ENCODE measurements around the gene MLYCD.

Gene MLYCD

DNA sequence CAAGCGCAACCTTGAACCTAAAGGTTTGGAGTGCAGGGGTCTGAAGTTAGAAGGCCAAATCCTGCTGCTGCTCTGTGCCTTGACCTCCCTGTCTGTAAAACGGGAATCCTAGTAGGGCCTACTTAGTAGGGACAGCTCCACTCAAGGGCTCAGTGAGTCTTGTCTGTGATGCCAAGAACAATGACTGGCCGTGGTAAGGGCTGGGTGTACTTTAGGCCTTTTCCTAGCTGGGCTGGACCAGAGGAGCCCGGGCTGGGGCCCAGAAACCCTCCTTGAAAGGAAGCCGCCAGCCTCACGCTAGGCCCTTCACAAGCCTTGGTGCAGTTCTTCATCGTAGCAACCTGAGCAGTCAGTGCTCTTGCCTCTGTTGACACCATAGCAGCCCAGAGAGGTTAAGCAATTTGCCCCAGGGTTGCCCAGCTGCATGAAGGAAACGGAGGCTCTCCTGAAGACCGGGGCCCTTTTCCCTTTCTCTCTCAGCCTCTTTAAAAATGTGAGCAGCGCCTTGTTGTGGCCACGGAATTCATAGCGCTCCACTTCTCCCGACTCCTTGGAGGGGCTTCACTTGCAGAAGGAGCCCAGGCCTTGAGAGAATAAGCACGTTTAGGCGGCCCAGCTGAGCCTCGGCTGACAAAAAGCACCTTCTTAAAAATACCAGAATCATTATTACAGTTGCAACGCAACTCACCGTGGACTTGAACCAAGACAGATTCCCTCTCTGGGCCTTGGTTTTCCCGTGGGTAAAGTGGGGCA lies 73.5 kb downstream of the MLYCD start:
- no peak for DNase-seq

DNA sequence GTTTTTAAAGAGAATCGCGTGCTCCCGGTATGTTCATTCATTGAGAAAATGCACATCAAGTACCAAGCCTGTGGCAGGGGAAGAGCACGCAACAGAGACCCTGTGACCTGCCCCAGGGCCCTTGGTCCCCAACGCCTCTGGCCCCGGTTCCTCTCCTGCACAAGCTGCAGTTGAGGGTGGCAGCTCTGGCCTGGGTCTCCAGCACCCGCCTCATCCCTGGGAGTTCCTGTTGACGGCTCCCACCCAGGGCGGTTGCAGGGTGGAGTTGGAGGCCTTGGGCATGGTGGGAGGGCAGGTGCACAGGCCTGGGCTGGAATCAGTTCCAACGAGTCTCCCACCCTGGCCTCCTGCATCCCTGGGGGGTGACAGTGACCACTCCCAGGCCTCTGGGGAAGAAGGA lies 74.2 kb downstream of the MLYCD start:
- DNase-seq: no peak

DNA sequence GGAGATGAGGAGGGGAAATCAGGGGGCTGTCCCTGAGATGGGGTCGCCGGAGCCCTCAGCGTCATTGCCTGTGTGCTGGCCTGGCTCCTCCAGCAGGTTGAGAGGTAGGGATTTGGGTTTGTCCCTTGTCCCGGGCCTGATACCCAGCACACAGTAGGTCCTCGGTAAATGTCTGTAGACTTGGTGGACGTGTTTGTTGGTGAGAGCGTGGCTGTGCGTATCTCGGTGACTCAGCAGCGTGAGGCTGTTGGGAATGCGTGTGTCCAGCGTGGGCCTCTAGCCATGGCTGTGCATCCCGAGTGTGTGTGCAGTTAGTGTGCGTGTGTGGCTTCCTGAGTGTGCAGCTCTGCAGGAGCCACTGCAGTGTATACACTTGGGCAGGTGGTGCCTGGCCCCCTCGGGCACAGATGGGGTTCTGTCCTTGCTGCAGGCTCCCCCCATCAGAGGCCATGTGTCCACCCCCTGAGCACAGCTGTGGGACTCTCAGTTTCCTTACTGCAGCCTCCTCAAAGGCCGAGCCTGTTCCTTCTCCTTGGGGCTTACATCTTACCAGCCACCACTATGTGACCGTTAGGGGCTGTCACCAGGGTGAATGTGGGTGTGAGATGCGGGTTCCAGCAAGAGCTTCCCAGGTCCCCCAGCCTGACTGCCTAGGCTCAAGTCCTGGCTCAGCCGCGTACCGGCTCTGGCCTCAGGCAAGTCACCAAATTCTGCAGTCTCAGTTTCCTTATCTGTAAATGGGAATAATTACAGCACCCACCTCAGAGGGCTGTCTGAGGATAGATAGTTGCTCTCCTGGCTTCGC lies 74.9 kb downstream of the MLYCD start:
- DNase-seq: no peak

DNA sequence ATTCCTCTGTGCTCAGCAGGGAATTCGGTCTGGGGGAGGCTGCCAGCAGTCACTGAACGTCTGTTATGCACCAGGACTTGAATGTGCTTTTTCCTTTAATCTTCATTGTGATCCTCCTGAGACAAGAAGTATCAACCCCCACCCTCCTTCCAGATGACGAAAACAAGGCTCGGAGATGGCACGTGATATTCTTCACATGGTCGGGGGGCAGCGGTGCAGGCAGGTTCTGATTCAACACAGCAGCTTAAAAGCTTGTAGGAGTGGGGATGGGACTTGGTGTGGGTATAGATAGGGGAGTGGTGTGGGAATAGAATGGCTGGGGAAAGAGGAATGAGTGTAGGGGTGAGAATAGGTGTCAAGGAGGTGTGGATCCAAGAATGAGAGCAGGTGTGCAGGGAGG lies 75.6 kb downstream of the MLYCD start:
- DNase-seq: no peak

DNA sequence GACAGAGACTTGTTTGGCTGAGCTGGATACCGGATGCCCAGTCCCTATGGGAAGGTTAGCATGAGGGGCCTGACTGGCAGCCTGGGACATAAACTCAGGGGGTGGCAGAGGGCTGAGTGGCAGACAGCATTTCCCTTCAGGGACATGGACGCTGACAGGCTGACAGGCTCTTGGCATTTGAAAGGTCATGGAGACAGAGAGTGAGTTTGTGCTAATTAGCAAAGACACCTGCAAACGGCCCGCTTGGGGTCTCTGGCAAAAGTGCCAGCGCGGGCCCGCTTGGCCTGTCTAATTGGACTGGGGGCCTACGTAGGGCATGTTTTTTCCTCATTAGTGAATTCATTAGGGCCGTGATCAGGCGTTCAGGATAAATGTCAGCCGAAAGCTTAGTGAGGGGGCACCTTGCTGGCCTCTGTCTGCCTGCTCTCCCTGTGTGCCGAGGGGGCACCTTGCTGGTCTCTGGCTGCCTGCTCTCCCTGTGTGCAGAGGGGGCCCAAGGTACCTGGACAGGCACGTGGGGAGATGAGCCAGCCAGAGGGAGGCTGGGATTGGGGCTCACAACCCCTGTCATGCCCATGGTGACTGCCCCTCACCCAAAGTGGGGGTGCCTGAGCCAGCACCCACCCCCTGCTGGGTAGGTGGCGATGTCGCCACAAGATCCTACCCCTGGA lies 76.8 kb downstream of the MLYCD start:
- no peak for DNase-seq
